ENCODE data around the gene PIN1.

Gene PIN1

DNA sequence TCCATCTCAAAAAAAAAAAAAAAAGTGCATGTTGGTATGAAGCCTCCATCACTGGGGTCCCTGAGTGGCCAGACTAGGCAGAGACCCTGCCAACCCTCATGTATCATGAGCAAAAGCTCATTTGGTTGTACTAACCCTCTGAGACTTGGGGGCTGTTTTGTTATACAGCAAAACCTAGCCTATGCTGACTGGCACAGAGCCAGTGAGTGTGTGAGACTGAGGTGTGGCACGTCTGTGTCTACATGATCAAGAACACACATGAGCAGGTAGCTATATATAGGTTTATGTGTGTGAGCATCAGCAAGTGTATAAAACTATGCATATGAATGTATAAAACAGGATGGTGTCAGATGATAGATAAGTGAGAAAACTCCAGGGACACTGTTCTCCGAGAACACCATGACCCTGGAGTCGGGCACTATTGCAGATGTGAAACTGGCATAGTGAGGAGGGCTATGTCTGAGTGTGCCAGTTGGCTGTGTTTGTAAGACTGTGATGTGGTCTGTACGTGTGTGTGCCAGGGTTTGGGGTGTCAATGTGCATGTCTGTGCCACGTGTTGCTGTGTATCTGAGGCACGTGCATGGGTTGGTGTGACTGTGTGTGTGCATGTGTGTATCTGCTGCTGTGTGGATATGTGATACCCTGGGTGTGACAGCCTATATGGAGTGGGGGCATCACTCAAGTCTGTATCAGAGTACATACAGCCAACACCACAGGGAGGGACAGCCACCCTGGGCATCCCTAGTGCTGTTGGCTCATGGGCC lies 56.7 kb downstream of the PIN1 start:
- DNase-seq, result no peak

All from fibroblast of skin of right biceps (primary cell).